PC-3 (cell line): ENCODE measurements around the gene TBX2. TPM values are rescaled to one million over a fixed set of nuclear protein-coding genes. Genes with fewer than 3 reads are reported as not detected.

Source experiments
- ATAC-seq: fragments of 200-7000 bp; cut with Tn5 transposase; 2 replicates; pipeline ENCODE4 v1.9.1; 2020; ENCODE audit warnings: mild to moderate bottlenecking, moderate library complexity
- BruUV-seq: library from RNA; stranded (reverse); fragments of 400-500 nt; replicated peaks from 2 replicates; lab custom pipeline; 2021; lab: Mats Ljungman, UMichigan
- CTCF ChIA-PET: fragments of 300-600 bp; sonication (Branson Sonifier 250); formaldehyde crosslinking; loops from one replicate; lab custom pipeline; 2022; ENCODE audit warnings: antibody characterized with exemption; lab: Charles Lee
- POLR2A ChIA-PET: fragments of 300-600 bp; sonication (Branson Sonifier 250); formaldehyde crosslinking; loops from one replicate; lab custom pipeline; 2022; ENCODE audit warnings: antibody characterized with exemption; ENCODE audit not compliant: unreplicated experiment; lab: Charles Lee
- DNase-seq: peaks from one replicate; pipeline ENCODE4 v3.0.0-alpha.2; 2015
- H2AFZ ChIP-seq: fragments of 300-600 bp; sonication (generic); 2 replicates; pipeline ENCODE4 v1.6.0; 2016; ENCODE audit warnings: antibody characterized with exemption, low read length
- H3F3A ChIP-seq: fragments of 300-600 bp; sonication (generic); one replicate; pipeline ENCODE4 v1.6.0; 2017; ENCODE audit warnings: antibody characterized with exemption, low read length, control low read depth, mild to moderate bottlenecking; ENCODE audit not compliant: unreplicated experiment
- H3K27ac ChIP-seq: fragments of 300-600 bp; sonication (generic); 2 replicates; pipeline ENCODE4 v1.5.1; 2016; ENCODE audit warnings: mild to moderate bottlenecking, low read length
- H3K27me3 ChIP-seq: fragments of 300-600 bp; sonication (generic); 2 replicates; pipeline ENCODE4 v1.6.1; 2016; ENCODE audit warnings: low read length, mixed read lengths
- H3K36me3 ChIP-seq: fragments of 300-600 bp; sonication (generic); 2 replicates; pipeline ENCODE4 v1.6.1; 2016; ENCODE audit warnings: low read depth, mixed run types, low read length, mixed read lengths
- H3K4me1 ChIP-seq: fragments of 300-600 bp; sonication (generic); 2 replicates; pipeline ENCODE4 v1.5.1; 2016; ENCODE audit warnings: low read length; ENCODE audit not compliant: insufficient read depth
- H3K4me2 ChIP-seq: fragments of 300-600 bp; sonication (generic); 2 replicates; pipeline ENCODE4 v1.6.0; 2016; ENCODE audit warnings: low read length
- H3K4me3 ChIP-seq: fragments of 300-600 bp; sonication (generic); 2 replicates; pipeline ENCODE4 v1.5.1; 2016; ENCODE audit warnings: mild to moderate bottlenecking, low read length, mixed read lengths
- H3K79me2 ChIP-seq: fragments of 300-600 bp; sonication (generic); 2 replicates; pipeline ENCODE4 v1.6.1; 2017; ENCODE audit warnings: low read length, mixed read lengths
- H3K9ac ChIP-seq: fragments of 300-600 bp; sonication (generic); 2 replicates; pipeline ENCODE4 v1.6.0; 2016; ENCODE audit warnings: mild to moderate bottlenecking, low read length
- H3K9me2 ChIP-seq: fragments of 300-600 bp; sonication (generic); replicated peaks from 2 replicates; pipeline ENCODE4 v1.6.1; 2016; ENCODE audit warnings: mixed run types, low read length, mixed read lengths
- H3K9me3 ChIP-seq: fragments of 300-600 bp; sonication (generic); 2 replicates; pipeline ENCODE4 v1.6.1; 2016; ENCODE audit warnings: low read length, mixed read lengths
- H4K20me1 ChIP-seq: fragments of 300-600 bp; sonication (generic); 2 replicates; pipeline ENCODE4 v1.6.1; 2016; ENCODE audit warnings: low read length, mixed read lengths
- EZH2 ChIP-seq: fragments of 300-600 bp; sonication (generic); IDR thresholded peaks from one replicate; pipeline ENCODE4 v1.6.1; 2017; ENCODE audit warnings: antibody characterized with exemption, mild to moderate bottlenecking, low read length; ENCODE audit not compliant: unreplicated experiment
- EZH2phosphoT487 ChIP-seq: fragments of 300-600 bp; sonication (generic); IDR thresholded peaks from 2 replicates; pipeline ENCODE4 v1.6.1; 2018; ENCODE audit warnings: mild to moderate bottlenecking, antibody characterized with exemption, low read length, borderline replicate concordance
- intact Hi-C: fragments of 100-400 bp; cut with micrococcal nuclease; formaldehyde crosslinking; loops from 2 replicates; pipeline ENCODE4 v1.9.0; 2023
- total RNA-seq: library from RNA; depleted of rRNA; stranded (reverse); fragments of >200 nt; gene quantifications from 2 replicates; pipeline ENCODE4 v1.2.3, GENCODE V29; 2014
- TF ChIP-seq, protein P1 (sequence below): fragments of 300-600 bp; sonication (generic); conservative IDR thresholded peaks from 2 replicates; pipeline ENCODE4 v1.5.1; 2017; ENCODE audit warnings: antibody characterized with exemption, low read depth, mild to moderate bottlenecking, low read length

The TBX2 gene
- total RNA-seq, 1 experiment from 2014 or later = 7.1 TPM

GRCh38 chr17:61418449-61418848, 18.8 kb downstream of the TBX2 start:
- H3K27ac ChIP-seq = no peak overlapping the region
- ATAC-seq (no peak), DNase-seq (no peak)
- no peak overlapping the region for H3K4me2 ChIP-seq
- H3K4me3 ChIP-seq = no peak overlapping the region
- intact Hi-C loops = loop anchor here (10.0 kb wide), 1 partner anchor 266 kb away; no protein-coding TSS in a partner anchor
- no TSS peak for BruUV-seq
- H3K9me2 ChIP-seq = no peaks in the 10 kb centered on the region
- H3K4me1 ChIP-seq = peaks cover 15% of the 10 kb centered on the region
- no peaks in the 10 kb centered on the region for H3K27me3 ChIP-seq
- H3K9ac ChIP-seq = no peak overlapping the region
- TF ChIP-seq EZH2phosphoT487 (no peak), EZH2 (no peak)
- TF ChIP-seq, protein P1, sequence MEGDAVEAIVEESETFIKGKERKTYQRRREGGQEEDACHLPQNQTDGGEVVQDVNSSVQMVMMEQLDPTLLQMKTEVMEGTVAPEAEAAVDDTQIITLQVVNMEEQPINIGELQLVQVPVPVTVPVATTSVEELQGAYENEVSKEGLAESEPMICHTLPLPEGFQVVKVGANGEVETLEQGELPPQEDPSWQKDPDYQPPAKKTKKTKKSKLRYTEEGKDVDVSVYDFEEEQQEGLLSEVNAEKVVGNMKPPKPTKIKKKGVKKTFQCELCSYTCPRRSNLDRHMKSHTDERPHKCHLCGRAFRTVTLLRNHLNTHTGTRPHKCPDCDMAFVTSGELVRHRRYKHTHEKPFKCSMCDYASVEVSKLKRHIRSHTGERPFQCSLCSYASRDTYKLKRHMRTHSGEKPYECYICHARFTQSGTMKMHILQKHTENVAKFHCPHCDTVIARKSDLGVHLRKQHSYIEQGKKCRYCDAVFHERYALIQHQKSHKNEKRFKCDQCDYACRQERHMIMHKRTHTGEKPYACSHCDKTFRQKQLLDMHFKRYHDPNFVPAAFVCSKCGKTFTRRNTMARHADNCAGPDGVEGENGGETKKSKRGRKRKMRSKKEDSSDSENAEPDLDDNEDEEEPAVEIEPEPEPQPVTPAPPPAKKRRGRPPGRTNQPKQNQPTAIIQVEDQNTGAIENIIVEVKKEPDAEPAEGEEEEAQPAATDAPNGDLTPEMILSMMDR = no peak
- ChIA-PET POLR2A (no interaction called here), CTCF (interaction anchor here (1.0 kb wide), 1 partner anchor 8 kb away, joined by 4 read pairs; no protein-coding TSS in a partner anchor)
- no peaks in the 10 kb centered on the region for H4K20me1 ChIP-seq
- peaks cover 2% of the 10 kb centered on the region for H3K79me2 ChIP-seq
- H2AFZ ChIP-seq = no peak overlapping the region
- no peaks in the 10 kb centered on the region for H3F3A ChIP-seq
- H3K36me3 ChIP-seq = no peaks in the 10 kb centered on the region
- no peaks in the 10 kb centered on the region for H3K9me3 ChIP-seq

DNA sequence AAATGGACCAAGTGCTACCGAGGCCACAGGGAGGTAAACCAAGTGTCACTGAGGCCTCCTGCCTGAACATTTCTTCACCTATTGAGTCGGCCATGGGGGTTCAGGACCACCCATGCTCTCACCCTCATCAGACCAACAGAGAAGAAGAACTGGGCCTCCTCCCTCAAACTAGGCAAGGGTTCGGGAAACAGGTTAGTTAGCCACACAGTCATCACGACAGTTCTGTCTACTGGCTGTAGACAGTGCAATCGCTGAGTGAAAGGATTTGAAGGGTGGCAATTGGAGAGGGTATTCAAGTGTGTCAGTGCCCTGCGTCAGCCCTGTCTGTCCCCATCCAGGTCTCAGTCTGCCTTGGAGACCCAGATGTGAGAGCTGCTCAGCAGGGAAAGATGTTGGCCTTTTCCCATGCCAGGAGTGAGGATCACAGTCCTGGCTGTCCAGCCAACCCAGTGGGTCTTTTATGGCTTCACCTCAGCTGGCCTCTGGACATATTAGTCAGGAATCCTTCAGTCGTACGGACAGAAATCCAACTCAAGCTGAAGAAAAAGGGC, 19.9 kb downstream of the TBX2 start:
- intact Hi-C loops = loop anchor here (10.0 kb wide), 1 partner anchor 265 kb away; no protein-coding TSS in a partner anchor
- Histone ChIP-seq H3K36me3 (no peaks in the 10 kb centered on the region), H3K27me3 (no peaks in the 10 kb centered on the region), H2AFZ (no peak overlapping the region), H3K27ac (no peak overlapping the region), H3K79me2 (no peaks in the 10 kb centered on the region), H3K4me2 (no peak overlapping the region), H3K4me3 (no peak overlapping the region), H3K9me2 (no peaks in the 10 kb centered on the region), H4K20me1 (no peaks in the 10 kb centered on the region), H3K9me3 (no peaks in the 10 kb centered on the region), H3K9ac (no peak overlapping the region), H3K4me1 (peaks cover 8% of the 10 kb centered on the region), H3F3A (no peaks in the 10 kb centered on the region)
- ChIA-PET POLR2A (interaction anchor here (0.6 kb wide), 1 partner anchor 148 kb away, joined by 7 read pairs; no protein-coding TSS in a partner anchor), CTCF (interaction anchor here (0.7 kb wide), 1 partner anchor 25 kb away, joined by 4 read pairs; no protein-coding TSS in a partner anchor)
- BruUV-seq = no TSS peak
- ATAC-seq (no peak), DNase-seq (no peak)
- TF ChIP-seq, protein P1 = no peak
- TF ChIP-seq EZH2 (no peak), EZH2phosphoT487 (no peak)

- H4K20me1 ChIP-seq = no peaks in the 10 kb centered on the region
- H3K79me2 ChIP-seq = no peaks in the 10 kb centered on the region
- no peak overlapping the region for H2AFZ ChIP-seq
- POLR2A ChIA-PET = interaction anchor here (0.6 kb wide), 1 partner anchor 148 kb away, joined by 7 read pairs; no protein-coding TSS in a partner anchor
- peaks cover 6% of the 10 kb centered on the region for H3K4me1 ChIP-seq
- ATAC-seq (no peak), DNase-seq (no peak)
- H3K9me2 ChIP-seq = no peaks in the 10 kb centered on the region
- no peaks in the 10 kb centered on the region for H3K36me3 ChIP-seq
- BruUV-seq = no TSS peak
- no peaks in the 10 kb centered on the region for H3K9me3 ChIP-seq
- no peak overlapping the region for H3K4me2 ChIP-seq
- no peak overlapping the region for H3K9ac ChIP-seq
- no peak overlapping the region for H3K4me3 ChIP-seq
- H3K27me3 ChIP-seq = no peaks in the 10 kb centered on the region
- intact Hi-C loops = no loop called here
- TF ChIP-seq EZH2 (no peak), EZH2phosphoT487 (no peak)
- TF ChIP-seq, protein P1 = no peak
- CTCF ChIA-PET = interaction anchor here (0.7 kb wide), 1 partner anchor 25 kb away, joined by 4 read pairs; no protein-coding TSS in a partner anchor
- H3F3A ChIP-seq = no peaks in the 10 kb centered on the region
- H3K27ac ChIP-seq = no peak overlapping the region
Observed at GRCh38 chr17:61420052-61420451, 20.4 kb downstream of the TBX2 start.
